GM19463 (cell line): Measurements from ENCODE around the gene UBE2L5.
"Not testable (repeated sequence)": the region's sequence is repeated elsewhere in the genome, so short reads cannot be mapped to it uniquely, and the experiment has no call there.

Experiments
- ATAC-seq: cut with Tn5 transposase; IDR thresholded peaks from one replicate; pipeline ENCODE4 v1.9.1; 2021; ENCODE audit warnings: mild to moderate bottlenecking, moderate library complexity; ENCODE audit not compliant: unreplicated experiment

UBE2L5 gene

GRCh38 chr13:30437177-30437576, 14.9 kb downstream of the UBE2L5 start:
- no peak for ATAC-seq

GRCh38 chr13:30438286-30438685, 16.0 kb downstream of the UBE2L5 start:
- ATAC-seq = no peak

GRCh38 chr13:30440910-30441703, 18.8 kb downstream of the UBE2L5 start:
- peak; percentile 28 for ATAC-seq

- ATAC-seq = no peak
These were observed 20.6 kb downstream of the UBE2L5 start for GRCh38 chr13:30442926-30443325.

GRCh38 chr13:30443491-30443890, 21.2 kb downstream of the UBE2L5 start:
- not testable (repeated sequence) for ATAC-seq

GRCh38 chr13:30443957-30444404, 21.7 kb downstream of the UBE2L5 start:
- no peak for ATAC-seq

- ATAC-seq = peak; percentile 0
These were observed 23.8 kb downstream of the UBE2L5 start for GRCh38 chr13:30446126-30446500.

- no peak for ATAC-seq
These were observed 26.1 kb downstream of the UBE2L5 start for GRCh38 chr13:30448441-30448840.

GRCh38 chr13:30450066-30450465, 27.8 kb downstream of the UBE2L5 start:
- ATAC-seq = no peak

- not testable (repeated sequence) for ATAC-seq
These were observed 29.2 kb downstream of the UBE2L5 start for GRCh38 chr13:30451476-30451875.

GRCh38 chr13:30453727-30454126, 31.4 kb downstream of the UBE2L5 start:
- no peak for ATAC-seq

GRCh38 chr13:30454991-30455390, 32.7 kb downstream of the UBE2L5 start:
- no peak for ATAC-seq

- no peak for ATAC-seq
These were observed 34.0 kb downstream of the UBE2L5 start for GRCh38 chr13:30456290-30456689.

GRCh38 chr13:30457306-30457891, 35.1 kb downstream of the UBE2L5 start:
- ATAC-seq = no peak

- not testable (repeated sequence) for ATAC-seq
These were observed 39.2 kb downstream of the UBE2L5 start for GRCh38 chr13:30461279-30462066.

- peak; percentile 36 for ATAC-seq
These were observed 41.6 kb downstream of the UBE2L5 start for GRCh38 chr13:30463787-30464495.

GRCh38 chr13:30464496-30465342, 42.4 kb downstream of the UBE2L5 start:
- peak; percentile 29 for ATAC-seq

GRCh38 chr13:30465343-30465592, 43.0 kb downstream of the UBE2L5 start:
- ATAC-seq = no peak

- ATAC-seq = peak; percentile 85
These were observed 43.5 kb downstream of the UBE2L5 start, which contains the start of gene HMGB1 for GRCh38 chr13:30465593-30466357. Gene HMGB1 (minus strand): TSS chr13:30465936. CDS start chr13:30463680, 2,256 bp downstream.

- ATAC-seq = no peak
These were observed 44.0 kb downstream of the UBE2L5 start for GRCh38 chr13:30466358-30466714.
